Osteocyte (in vitro differentiated cells): ENCODE measurements around the gene TUBGCP2. TPM values are rescaled to one million over a fixed set of nuclear protein-coding genes. Genes with fewer than 3 reads are reported as not detected.

Source experiments
- DNase-seq: peaks from one replicate; pipeline ENCODE4 v3.0.0; 2021; ENCODE audit warnings: mixed read lengths; ENCODE audit not compliant: unreplicated experiment; ENCODE audit errors: extremely low spot score
- H3K27ac Mint-ChIP-seq: one replicate; pipeline ENCODE4 v1.8.0; 2021; ENCODE audit warnings: mild to moderate bottlenecking, mixed read lengths; ENCODE audit not compliant: unreplicated experiment
- H3K27me3 Mint-ChIP-seq: one replicate; pipeline ENCODE4 v1.8.0; 2021; ENCODE audit warnings: mixed read lengths; ENCODE audit not compliant: unreplicated experiment
- H3K36me3 Mint-ChIP-seq: one replicate; pipeline ENCODE4 v1.8.0; 2021; ENCODE audit warnings: mixed read lengths; ENCODE audit not compliant: unreplicated experiment
- H3K4me1 Mint-ChIP-seq: one replicate; pipeline ENCODE4 v1.8.0; 2021; ENCODE audit warnings: mixed read lengths; ENCODE audit not compliant: unreplicated experiment
- H3K4me3 Mint-ChIP-seq: one replicate; pipeline ENCODE4 v1.8.0; 2021; ENCODE audit warnings: mild to moderate bottlenecking, moderate library complexity, mixed read lengths; ENCODE audit not compliant: unreplicated experiment
- H3K9me3 Mint-ChIP-seq: one replicate; pipeline ENCODE4 v1.8.0; 2021; ENCODE audit warnings: mixed read lengths; ENCODE audit not compliant: unreplicated experiment
- CTCF ChIP-seq: fragments of 200-600 bp; sonication (generic); IDR thresholded peaks from 2 replicates; pipeline ENCODE4 v1.5.0; 2021; ENCODE audit warnings: antibody characterized with exemption, mild to moderate bottlenecking, moderate library complexity
- total RNA-seq: library from RNA; stranded (reverse); gene quantifications from 2 replicates; pipeline ENCODE4 v1.2.1, GENCODE V29; 2021

TUBGCP2 gene
- total RNA-seq, 1 donor from 2014 or later: 75.2 TPM

- H3K27me3 Mint-ChIP-seq: no peaks in the 10 kb centered on the region
- TF ChIP-seq CTCF: no peak
- no peak overlapping the region for H3K4me3 Mint-ChIP-seq
- peaks cover 1% of the 10 kb centered on the region for H3K36me3 Mint-ChIP-seq
- no peaks in the 10 kb centered on the region for H3K4me1 Mint-ChIP-seq
- H3K27ac Mint-ChIP-seq: no peak overlapping the region
- no peaks in the 10 kb centered on the region for H3K9me3 Mint-ChIP-seq
- no peak for DNase-seq
Observed at GRCh38 chr10:133351408-133352318, 43.0 kb upstream of the TUBGCP2 start.

GRCh38 chr10:133350950-133351329 is 42.3 kb upstream of the TUBGCP2 start:
- no peaks in the 10 kb centered on the region for H3K9me3 Mint-ChIP-seq
- no peak overlapping the region for H3K27ac Mint-ChIP-seq
- DNase-seq: no peak
- H3K4me3 Mint-ChIP-seq: no peak overlapping the region
- TF ChIP-seq CTCF: no peak
- no peaks in the 10 kb centered on the region for H3K36me3 Mint-ChIP-seq
- H3K4me1 Mint-ChIP-seq: no peaks in the 10 kb centered on the region
- H3K27me3 Mint-ChIP-seq: no peaks in the 10 kb centered on the region

- no peak for DNase-seq
- no peaks in the 10 kb centered on the region for H3K36me3 Mint-ChIP-seq
- TF ChIP-seq CTCF: no peak
- H3K9me3 Mint-ChIP-seq: no peaks in the 10 kb centered on the region
- H3K4me1 Mint-ChIP-seq: no peaks in the 10 kb centered on the region
- H3K27ac Mint-ChIP-seq: no peak overlapping the region
- H3K4me3 Mint-ChIP-seq: no peak overlapping the region
- peaks cover 1% of the 10 kb centered on the region for H3K27me3 Mint-ChIP-seq
Observed at GRCh38 chr10:133350283-133350949, 41.7 kb upstream of the TUBGCP2 start.

- no peaks in the 10 kb centered on the region for H3K4me1 Mint-ChIP-seq
- DNase-seq: no peak
- no peaks in the 10 kb centered on the region for H3K36me3 Mint-ChIP-seq
- no peak overlapping the region for H3K27ac Mint-ChIP-seq
- H3K9me3 Mint-ChIP-seq: no peaks in the 10 kb centered on the region
- H3K27me3 Mint-ChIP-seq: peaks cover 9% of the 10 kb centered on the region
- TF ChIP-seq CTCF: no peak
- no peak overlapping the region for H3K4me3 Mint-ChIP-seq
Observed at GRCh38 chr10:133349577-133350011, 40.9 kb upstream of the TUBGCP2 start.

GRCh38 chr10:133349160-133349568 is 40.5 kb upstream of the TUBGCP2 start:
- no peaks in the 10 kb centered on the region for H3K36me3 Mint-ChIP-seq
- no peak for TF ChIP-seq CTCF
- H3K27me3 Mint-ChIP-seq: peaks cover 9% of the 10 kb centered on the region
- DNase-seq: no peak
- H3K4me3 Mint-ChIP-seq: no peak overlapping the region
- H3K9me3 Mint-ChIP-seq: no peaks in the 10 kb centered on the region
- no peak overlapping the region for H3K27ac Mint-ChIP-seq
- no peaks in the 10 kb centered on the region for H3K4me1 Mint-ChIP-seq
